LNCAP (cell line): Measurements from ENCODE around the gene KRTAP10-7.

Source experiments
- CTCF ChIP-seq: fragments of 450-650 bp; IDR thresholded peaks from 2 replicates; pipeline ENCODE4 v1.5.1; 2017; ENCODE audit warnings: mild to moderate bottlenecking

Gene KRTAP10-7

GRCh38 chr21:44611551-44611950 is 11.2 kb downstream of the KRTAP10-7 start:
- TF ChIP-seq CTCF = no peak

- TF ChIP-seq CTCF = no peak
These were observed 11.7 kb downstream of the KRTAP10-7 start, which contains the start of gene KRTAP10-8 for GRCh38 chr21:44612029-44612486. TSS of gene KRTAP10-8 (plus strand) at chr21:44612079. CDS start at chr21:44612101, 22 bp downstream.

- no peak for TF ChIP-seq CTCF
These were observed 12.4 kb downstream of the KRTAP10-7 start for GRCh38 chr21:44612669-44613229.

GRCh38 chr21:44613386-44614155 is 13.2 kb downstream of the KRTAP10-7 start:
- TF ChIP-seq CTCF = no peak

- no peak for TF ChIP-seq CTCF
These were observed 13.8 kb downstream of the KRTAP10-7 start for GRCh38 chr21:44614161-44614631.

GRCh38 chr21:44614961-44615391 is 14.6 kb downstream of the KRTAP10-7 start:
- TF ChIP-seq CTCF = no peak

GRCh38 chr21:44615466-44615865 is 15.1 kb downstream of the KRTAP10-7 start:
- TF ChIP-seq CTCF = no peak
